WTC11 (cell line): ENCODE results near the gene DYRK1A. TPM values are rescaled to one million over a fixed set of nuclear protein-coding genes. Genes with fewer than 3 reads are reported as not detected.

Experiments used
- ATAC-seq: fragments of 200-7000 bp; cut with Tn5 transposase; 2 replicates; pipeline ENCODE4 v1.10.0; 2021; ENCODE audit warnings: mild to moderate bottlenecking, moderate library complexity
- CTCF ChIA-PET: fragments of 300-600 bp; sonication (Branson Sonifier 250); formaldehyde crosslinking; loops from one replicate; lab custom pipeline; 2021; ENCODE audit warnings: antibody characterized with exemption; lab: Charles Lee
- POLR2A ChIA-PET: fragments of 350-600 bp; sonication (Branson Sonifier 250); formaldehyde crosslinking; loops from one replicate; lab custom pipeline; 2021; ENCODE audit warnings: antibody characterized with exemption; lab: Charles Lee
- DNase-seq: peaks from one replicate; pipeline ENCODE4 v3.0.0; 2021; ENCODE audit warnings: low spot score
- H3K27ac Mint-ChIP-seq: 2 replicates; pipeline ENCODE4 v1.8.0; 2021; ENCODE audit warnings: mixed read lengths
- H3K27me3 Mint-ChIP-seq: 2 replicates; pipeline ENCODE4 v1.8.0; 2021; ENCODE audit warnings: low read depth, mild to moderate bottlenecking, moderate library complexity, mixed read lengths
- H3K36me3 Mint-ChIP-seq: 2 replicates; pipeline ENCODE4 v1.8.0; 2021; ENCODE audit warnings: mixed read lengths
- H3K4me1 Mint-ChIP-seq: 2 replicates; pipeline ENCODE4 v1.8.0; 2022; ENCODE audit warnings: mixed read lengths
- H3K4me3 Mint-ChIP-seq: 2 replicates; pipeline ENCODE4 v1.8.0; 2021; ENCODE audit warnings: mild to moderate bottlenecking, moderate library complexity, mixed read lengths
- H3K9me3 Mint-ChIP-seq: 2 replicates; pipeline ENCODE4 v1.8.0; 2021; ENCODE audit warnings: mixed read lengths
- E2F5 ChIP-seq: sonication (generic); formaldehyde crosslinking; IDR thresholded peaks from 2 replicates; pipeline ENCODE4 v1.8.1; 2022; ENCODE audit warnings: mild to moderate bottlenecking, moderate library complexity, missing genetic modification reagents
- FOXP4 ChIP-seq: sonication (generic); formaldehyde crosslinking; IDR thresholded peaks from 2 replicates; pipeline ENCODE4 v1.8.0; 2022; ENCODE audit warnings: mild to moderate bottlenecking, missing genetic modification reagents
- GABPB1 ChIP-seq: sonication (generic); formaldehyde crosslinking; IDR thresholded peaks from 2 replicates; pipeline ENCODE4 v1.8.1; 2023; ENCODE audit warnings: mild to moderate bottlenecking, missing genetic modification reagents
- IRF1 ChIP-seq: sonication (generic); formaldehyde crosslinking; IDR thresholded peaks from 2 replicates; pipeline ENCODE4 v1.8.0; 2023; ENCODE audit warnings: missing genetic modification reagents
- MLX ChIP-seq: sonication (generic); formaldehyde crosslinking; IDR thresholded peaks from 2 replicates; pipeline ENCODE4 v1.8.1; 2023; ENCODE audit warnings: mild to moderate bottlenecking, missing genetic modification reagents, moderate library complexity
- NR3C1 ChIP-seq: sonication (generic); formaldehyde crosslinking; conservative IDR thresholded peaks from 2 replicates; pipeline ENCODE4 v1.8.1; 2023; ENCODE audit warnings: low read depth, mild to moderate bottlenecking, missing genetic modification reagents
- PRDM15 ChIP-seq: sonication (generic); formaldehyde crosslinking; IDR thresholded peaks from 2 replicates; pipeline ENCODE4 v1.8.0; 2022; ENCODE audit warnings: missing genetic modification reagents
- SP1 ChIP-seq: sonication (generic); formaldehyde crosslinking; conservative IDR thresholded peaks from 2 replicates; pipeline ENCODE4 v1.8.1; 2022; ENCODE audit warnings: missing genetic modification reagents
- ZNF121 ChIP-seq: sonication (generic); formaldehyde crosslinking; IDR thresholded peaks from 2 replicates; pipeline ENCODE4 v1.8.0; 2023; ENCODE audit warnings: missing genetic modification reagents
- ZNF281 ChIP-seq: sonication (generic); formaldehyde crosslinking; IDR thresholded peaks from 2 replicates; pipeline ENCODE4 v1.8.0; 2023; ENCODE audit warnings: mild to moderate bottlenecking, missing genetic modification reagents
- ZNF396 ChIP-seq: fragments of 250-450 bp; sonication (Bioruptor Pico); IDR thresholded peaks from 2 replicates; pipeline ENCODE4 v1.8.0; 2021; ENCODE audit warnings: mild to moderate bottlenecking, moderate library complexity, borderline replicate concordance
- ZNF416 ChIP-seq: fragments of 250-450 bp; sonication (Bioruptor Pico); IDR thresholded peaks from 2 replicates; pipeline ENCODE4 v1.9.0; 2021; ENCODE audit warnings: mild to moderate bottlenecking, inconsistent platforms
- ZNF532 ChIP-seq: fragments of 250-450 bp; sonication (Bioruptor Pico); IDR thresholded peaks from 2 replicates; pipeline ENCODE4 v1.9.0; 2021; ENCODE audit warnings: mild to moderate bottlenecking, borderline replicate concordance
- total RNA-seq: library from RNA; stranded (reverse); gene quantifications from 3 replicates; pipeline ENCODE4 v1.2.3, GENCODE V29; 2021

Gene DYRK1A
- total RNA-seq, 1 experiment from 2014 or later, result 56.5 TPM

- no peak overlapping the region for H3K4me3 Mint-ChIP-seq
- peaks cover 82% of the 10 kb centered on the region for H3K4me1 Mint-ChIP-seq
- H3K27me3 Mint-ChIP-seq, result no peaks in the 10 kb centered on the region
- TF ChIP-seq GABPB1 (CRISPR knock-in tag) (no peak), ZNF396 (CRISPR knock-in tag) (no peak), IRF1 (CRISPR knock-in tag) (no peak), SP1 (no peak), NR3C1 (CRISPR knock-in tag) (no peak)
- H3K36me3 Mint-ChIP-seq, result no peaks in the 10 kb centered on the region
- H3K27ac Mint-ChIP-seq, result 0 out of 2 replicates have a peak overlapping the region, but pooled peaks have one; percentile 0
- POLR2A ChIA-PET, result no interaction called here
- ATAC-seq, result no peak
- CTCF ChIA-PET, result no interaction called here
- no peaks in the 10 kb centered on the region for H3K9me3 Mint-ChIP-seq
- DNase-seq, result no peak
These were observed 86.8 kb downstream of the DYRK1A start for GRCh38 chr21:37453350-37453749.

- CTCF ChIA-PET, result no interaction called here
- H3K9me3 Mint-ChIP-seq, result no peaks in the 10 kb centered on the region
- H3K36me3 Mint-ChIP-seq, result no peaks in the 10 kb centered on the region
- H3K4me1 Mint-ChIP-seq, result peaks cover 87% of the 10 kb centered on the region
- ATAC-seq (no peak), DNase-seq (no peak)
- no peak overlapping the region for H3K27ac Mint-ChIP-seq
- POLR2A ChIA-PET, result interaction anchor here (0.5 kb wide), 1 partner anchor 787 kb away, joined by 3 read pairs; no protein-coding TSS in a partner anchor
- no peak overlapping the region for H3K4me3 Mint-ChIP-seq
- H3K27me3 Mint-ChIP-seq, result no peaks in the 10 kb centered on the region
- TF ChIP-seq ZNF532, result no peak
- no peak for TF ChIP-seq MLX (CRISPR knock-in tag)
- TF ChIP-seq FOXP4, result no peak
- no peak for TF ChIP-seq PRDM15
- no peak for TF ChIP-seq E2F5 (CRISPR knock-in tag)
- TF ChIP-seq ZNF281 (CRISPR knock-in tag), result no peak
- TF ChIP-seq ZNF121 (CRISPR knock-in tag), result no peak
- TF ChIP-seq ZNF416, result no peak
These were observed 88.4 kb downstream of the DYRK1A start for GRCh38 chr21:37454869-37455503.
